IMR-90 (cell line): Measurements from ENCODE around the gene ADD3.

ENCODE experiments used
- BHLHE40 ChIP-seq: fragments of 150-350 bp; IDR thresholded peaks from 2 replicates; pipeline ENCODE4 v1.6.1; 2016; ENCODE audit warnings: mild to moderate bottlenecking, low read depth, low read length
- CEBPB ChIP-seq: IDR thresholded peaks from 2 replicates; pipeline ENCODE4 v1.6.1; 2012; ENCODE audit warnings: low read depth, low read length, improper control_type of control experiment
- FOS ChIP-seq: fragments of 150-350 bp; IDR thresholded peaks from 2 replicates; pipeline ENCODE4 v1.6.1; 2016; ENCODE audit warnings: low read depth, low read length
- MAZ ChIP-seq: IDR thresholded peaks from 2 replicates; pipeline ENCODE4 v1.6.1; 2012; ENCODE audit warnings: low read depth, mild to moderate bottlenecking, low read length, improper control_type of control experiment, moderate library complexity, borderline replicate concordance
- MXI1 ChIP-seq: IDR thresholded peaks from 2 replicates; pipeline ENCODE4 v1.6.1; 2012; ENCODE audit warnings: low read depth, mild to moderate bottlenecking, low read length, moderate library complexity, borderline replicate concordance
- POLR2A ChIP-seq: IDR thresholded peaks from 2 replicates; pipeline ENCODE4 v1.6.1; 2012; ENCODE audit warnings: mild to moderate bottlenecking, low read depth, low read length
- RAD21 ChIP-seq: IDR thresholded peaks from 2 replicates; pipeline ENCODE4 v1.6.1; 2012; ENCODE audit warnings: low read length, improper control_type of control experiment
- RCOR1 ChIP-seq: IDR thresholded peaks from 2 replicates; pipeline ENCODE4 v1.6.1; 2012; ENCODE audit warnings: mild to moderate bottlenecking, low read length, improper control_type of control experiment; ENCODE audit not compliant: insufficient replicate concordance
- RFX5 ChIP-seq: IDR thresholded peaks from 2 replicates; pipeline ENCODE4 v1.8.0; 2012; ENCODE audit warnings: low read depth, mild to moderate bottlenecking, low read length, moderate library complexity
- SMC3 ChIP-seq: fragments of 150-350 bp; IDR thresholded peaks from 2 replicates; pipeline ENCODE4 v1.6.1; 2016; ENCODE audit warnings: low read depth, mild to moderate bottlenecking, antibody characterized with exemption, low read length, moderate library complexity
- TF ChIP-seq, protein P1 (sequence below): conservative IDR thresholded peaks from 2 replicates; pipeline ENCODE4 v1.5.1; 2012; ENCODE audit warnings: mild to moderate bottlenecking, low read depth, low read length, improper control_type of control experiment
- TF ChIP-seq, protein P2 (sequence below): fragments of 150-350 bp; IDR thresholded peaks from 2 replicates; pipeline ENCODE4 v1.6.1; 2017; ENCODE audit warnings: mild to moderate bottlenecking, antibody characterized with exemption, low read length, low read depth
- TF ChIP-seq, protein P3 (sequence below): fragments of 150-350 bp; IDR thresholded peaks from 2 replicates; pipeline ENCODE4 v1.6.1; 2016; ENCODE audit warnings: low read depth, mild to moderate bottlenecking, low read length, moderate library complexity, borderline replicate concordance

DNA sequence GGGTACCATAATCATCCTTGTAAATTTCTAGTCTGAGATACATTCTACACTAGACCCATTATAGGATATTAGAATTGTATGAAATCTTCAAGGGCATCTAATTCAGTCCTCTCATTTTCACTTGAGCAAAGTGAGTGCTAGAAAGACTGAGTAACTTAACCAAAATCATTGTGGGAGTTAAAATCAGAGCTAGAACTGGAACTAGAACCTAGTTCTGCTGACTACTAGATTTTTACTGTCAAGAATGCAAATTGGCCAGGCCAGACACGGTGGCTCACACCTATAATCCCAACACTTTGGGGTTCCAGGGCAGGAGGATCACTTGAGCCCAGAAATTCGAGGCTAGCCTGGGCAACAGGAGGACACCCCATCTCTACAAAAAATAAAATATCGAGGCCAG is 53.9 kb downstream of the ADD3 start:
- TF ChIP-seq, protein P1, sequence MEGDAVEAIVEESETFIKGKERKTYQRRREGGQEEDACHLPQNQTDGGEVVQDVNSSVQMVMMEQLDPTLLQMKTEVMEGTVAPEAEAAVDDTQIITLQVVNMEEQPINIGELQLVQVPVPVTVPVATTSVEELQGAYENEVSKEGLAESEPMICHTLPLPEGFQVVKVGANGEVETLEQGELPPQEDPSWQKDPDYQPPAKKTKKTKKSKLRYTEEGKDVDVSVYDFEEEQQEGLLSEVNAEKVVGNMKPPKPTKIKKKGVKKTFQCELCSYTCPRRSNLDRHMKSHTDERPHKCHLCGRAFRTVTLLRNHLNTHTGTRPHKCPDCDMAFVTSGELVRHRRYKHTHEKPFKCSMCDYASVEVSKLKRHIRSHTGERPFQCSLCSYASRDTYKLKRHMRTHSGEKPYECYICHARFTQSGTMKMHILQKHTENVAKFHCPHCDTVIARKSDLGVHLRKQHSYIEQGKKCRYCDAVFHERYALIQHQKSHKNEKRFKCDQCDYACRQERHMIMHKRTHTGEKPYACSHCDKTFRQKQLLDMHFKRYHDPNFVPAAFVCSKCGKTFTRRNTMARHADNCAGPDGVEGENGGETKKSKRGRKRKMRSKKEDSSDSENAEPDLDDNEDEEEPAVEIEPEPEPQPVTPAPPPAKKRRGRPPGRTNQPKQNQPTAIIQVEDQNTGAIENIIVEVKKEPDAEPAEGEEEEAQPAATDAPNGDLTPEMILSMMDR, result no peak
- TF ChIP-seq POLR2A (no peak), CEBPB (no peak), MXI1 (no peak), RFX5 (no peak), MAZ (no peak), RAD21 (no peak), FOS (no peak), SMC3 (no peak), RCOR1 (no peak), BHLHE40 (no peak)
- TF ChIP-seq, protein P2, sequence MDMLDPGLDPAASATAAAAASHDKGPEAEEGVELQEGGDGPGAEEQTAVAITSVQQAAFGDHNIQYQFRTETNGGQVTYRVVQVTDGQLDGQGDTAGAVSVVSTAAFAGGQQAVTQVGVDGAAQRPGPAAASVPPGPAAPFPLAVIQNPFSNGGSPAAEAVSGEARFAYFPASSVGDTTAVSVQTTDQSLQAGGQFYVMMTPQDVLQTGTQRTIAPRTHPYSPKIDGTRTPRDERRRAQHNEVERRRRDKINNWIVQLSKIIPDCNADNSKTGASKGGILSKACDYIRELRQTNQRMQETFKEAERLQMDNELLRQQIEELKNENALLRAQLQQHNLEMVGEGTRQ, result no peak
- TF ChIP-seq, protein P3, sequence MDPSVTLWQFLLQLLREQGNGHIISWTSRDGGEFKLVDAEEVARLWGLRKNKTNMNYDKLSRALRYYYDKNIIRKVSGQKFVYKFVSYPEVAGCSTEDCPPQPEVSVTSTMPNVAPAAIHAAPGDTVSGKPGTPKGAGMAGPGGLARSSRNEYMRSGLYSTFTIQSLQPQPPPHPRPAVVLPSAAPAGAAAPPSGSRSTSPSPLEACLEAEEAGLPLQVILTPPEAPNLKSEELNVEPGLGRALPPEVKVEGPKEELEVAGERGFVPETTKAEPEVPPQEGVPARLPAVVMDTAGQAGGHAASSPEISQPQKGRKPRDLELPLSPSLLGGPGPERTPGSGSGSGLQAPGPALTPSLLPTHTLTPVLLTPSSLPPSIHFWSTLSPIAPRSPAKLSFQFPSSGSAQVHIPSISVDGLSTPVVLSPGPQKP, result no peak
